GM23248 (cell line): Measurements from ENCODE around the gene USF2. TPM values are rescaled to one million over a fixed set of nuclear protein-coding genes. Genes with fewer than 3 reads are reported as not detected.

Experiments
- DNase-seq: peaks from one replicate; pipeline ENCODE4 v3.0.0-alpha.2; 2015
- H2AFZ ChIP-seq: fragments of 200-600 bp; sonication (generic); 2 replicates; pipeline ENCODE4 v1.6.1; 2016; ENCODE audit warnings: antibody characterized with exemption
- H3F3A ChIP-seq: fragments of 200-600 bp; sonication (generic); 2 replicates; pipeline ENCODE4 v1.6.1; 2016; ENCODE audit warnings: mild to moderate bottlenecking, antibody characterized with exemption, mixed run types; ENCODE audit not compliant: insufficient read depth
- H3K27ac ChIP-seq: fragments of 200-600 bp; sonication (generic); 2 replicates; pipeline ENCODE4 v1.5.1; 2016; ENCODE audit warnings: mild to moderate bottlenecking
- H3K27me3 ChIP-seq: fragments of 200-600 bp; sonication (generic); replicated peaks from 2 replicates; pipeline ENCODE4 v1.6.1; 2016; ENCODE audit warnings: mild to moderate bottlenecking; ENCODE audit not compliant: insufficient read depth
- H3K36me3 ChIP-seq: fragments of 200-600 bp; sonication (generic); 2 replicates; pipeline ENCODE4 v1.6.1; 2016; ENCODE audit warnings: low read depth, mild to moderate bottlenecking
- H3K4me1 ChIP-seq: fragments of 200-600 bp; sonication (generic); 2 replicates; pipeline ENCODE4 v1.6.1; 2016; ENCODE audit warnings: mild to moderate bottlenecking; ENCODE audit not compliant: insufficient read depth
- H3K4me2 ChIP-seq: fragments of 200-600 bp; sonication (generic); one replicate; pipeline ENCODE4 v1.6.1; 2016; ENCODE audit warnings: mild to moderate bottlenecking; ENCODE audit not compliant: unreplicated experiment
- H3K4me3 ChIP-seq: fragments of 200-600 bp; sonication (generic); 2 replicates; pipeline ENCODE4 v1.5.1; 2016; ENCODE audit warnings: mild to moderate bottlenecking
- H3K79me2 ChIP-seq: fragments of 200-600 bp; sonication (generic); 2 replicates; pipeline ENCODE4 v1.6.1; 2016; ENCODE audit warnings: mild to moderate bottlenecking; ENCODE audit not compliant: insufficient read depth
- H3K9ac ChIP-seq: fragments of 200-600 bp; sonication (generic); 2 replicates; pipeline ENCODE4 v1.6.1; 2016; ENCODE audit warnings: mild to moderate bottlenecking
- H3K9me2 ChIP-seq: fragments of 200-600 bp; sonication (generic); 2 replicates; pipeline ENCODE4 v1.6.1; 2016; ENCODE audit warnings: mixed run types, mild to moderate bottlenecking, moderate library complexity; ENCODE audit not compliant: insufficient read depth
- H3K9me3 ChIP-seq: fragments of 200-600 bp; sonication (generic); one replicate; pipeline ENCODE4 v1.6.1; 2017; ENCODE audit warnings: low read depth
- H4K20me1 ChIP-seq: fragments of 200-600 bp; sonication (generic); 2 replicates; pipeline ENCODE4 v1.6.0; 2016; ENCODE audit not compliant: insufficient read depth
- EZH2 ChIP-seq: fragments of 200-600 bp; sonication (generic); IDR thresholded peaks from 2 replicates; pipeline ENCODE4 v1.6.1; 2018; ENCODE audit warnings: antibody characterized with exemption, mild to moderate bottlenecking; ENCODE audit not compliant: insufficient read depth, poor library complexity, severe bottlenecking
- EZH2phosphoT487 ChIP-seq: fragments of 200-600 bp; sonication (generic); IDR thresholded peaks from 2 replicates; pipeline ENCODE4 v1.6.1; 2018; ENCODE audit warnings: antibody characterized with exemption, moderate library complexity, mild to moderate bottlenecking, low read depth; ENCODE audit not compliant: insufficient read depth
- WGBS, 2 experiments: methylation state at CpG; one replicate each; pipeline ENCODE4 v1.1.6; 2015 to 2017; ENCODE audit warnings: low lambda C conversion rate in 2 of 2, low coverage in 1 of 2; ENCODE audit errors: missing lambda C conversion rate in 2 of 2; 5-methylcytosine and 5-hydroxymethylcytosine counted together
- in situ Hi-C: fragments of 300-500 bp; cut with MboI; formaldehyde crosslinking; loops from 2 replicates; pipeline ENCODE4 v1.15.0; 2020
- polyA plus RNA-seq: library from polyadenylated mRNA; unstranded; fragments of >200 nt; fragmentation: Nextera tagmentation; extraction: Ambion mirVana; gene quantifications from 2 replicates; pipeline ENCODE4 v1.2.1, GENCODE V29; 2016
- total RNA-seq: library from RNA; depleted of rRNA; stranded (reverse); fragments of >200 nt; shearing (Covaris generic); gene quantifications from 2 replicates; pipeline ENCODE4 v1.2.3, GENCODE V29; 2014

USF2 gene
- total and polyA plus RNA-seq, 2 experiments from 2014 or later = 10.4 to 64.6 TPM

GRCh38 chr19:35293808-35294207, 25.0 kb downstream of the USF2 start:
- peaks cover 8% of the 10 kb centered on the region; the same call in 1 of the 2 replicates for H3K4me1 ChIP-seq
- 12 to 19% methylated on average over 6 to 17 of the region's 17 CpGs for WGBS, 2 experiments
- TF ChIP-seq EZH2 = no peak
- TF ChIP-seq EZH2phosphoT487 = no peak
- H3K79me2 ChIP-seq = no peaks in the 10 kb centered on the region
- no peaks in the 10 kb centered on the region for H4K20me1 ChIP-seq
- DNase-seq = no peak
- no peaks in the 10 kb centered on the region for H3F3A ChIP-seq
- H3K9me3 ChIP-seq = no peaks in the 10 kb centered on the region
- no peak overlapping the region for H2AFZ ChIP-seq
- no peaks in the 10 kb centered on the region for H3K36me3 ChIP-seq
- H3K4me3 ChIP-seq = no peak overlapping the region
- in situ Hi-C loops = no loop called here
- H3K4me2 ChIP-seq = no peak overlapping the region
- H3K9ac ChIP-seq = no peak overlapping the region
- H3K27ac ChIP-seq = no peak overlapping the region
- H3K27me3 ChIP-seq = peaks cover 32% of the 10 kb centered on the region
- H3K9me2 ChIP-seq = no peaks in the 10 kb centered on the region

GRCh38 chr19:35294328-35294727, 25.6 kb downstream of the USF2 start:
- Histone ChIP-seq H3K9me3 (no peaks in the 10 kb centered on the region), H3K9ac (no peak overlapping the region), H3K4me3 (no peak overlapping the region), H3K27ac (no peak overlapping the region), H3K4me2 (no peak overlapping the region), H3F3A (no peaks in the 10 kb centered on the region), H4K20me1 (no peaks in the 10 kb centered on the region), H3K9me2 (no peaks in the 10 kb centered on the region), H3K79me2 (no peaks in the 10 kb centered on the region), H2AFZ (no peak overlapping the region), H3K27me3 (peaks cover 32% of the 10 kb centered on the region), H3K36me3 (no peaks in the 10 kb centered on the region), H3K4me1 (peaks cover 8% of the 10 kb centered on the region; the same call in 1 of the 2 replicates)
- peak; percentile 29 for DNase-seq
- in situ Hi-C loops = no loop called here
- no peak for TF ChIP-seq EZH2phosphoT487
- no peak for TF ChIP-seq EZH2
- 44 to 45% methylated on average over 3 of the region's 3 CpGs for WGBS, 2 experiments

- no peaks in the 10 kb centered on the region for H3K9me3 ChIP-seq
- no peak overlapping the region for H3K4me2 ChIP-seq
- DNase-seq = peak; percentile 47
- peaks cover 32% of the 10 kb centered on the region for H3K27me3 ChIP-seq
- no peaks in the 10 kb centered on the region for H3F3A ChIP-seq
- no peak overlapping the region for H3K9ac ChIP-seq
- no peaks in the 10 kb centered on the region for H3K9me2 ChIP-seq
- 37 to 38% methylated on average over 22 to 25 of the region's 25 CpGs for WGBS, 2 experiments
- peaks cover 8% of the 10 kb centered on the region; the same call in 1 of the 2 replicates for H3K4me1 ChIP-seq
- TF ChIP-seq EZH2phosphoT487 (no peak), EZH2 (no peak)
- no peak overlapping the region for H3K27ac ChIP-seq
- no peaks in the 10 kb centered on the region for H3K79me2 ChIP-seq
- no peak overlapping the region for H3K4me3 ChIP-seq
- no peaks in the 10 kb centered on the region for H4K20me1 ChIP-seq
- no peaks in the 10 kb centered on the region for H3K36me3 ChIP-seq
- no peak overlapping the region for H2AFZ ChIP-seq
- in situ Hi-C loops = no loop called here
These were observed 26.4 kb downstream of the USF2 start for GRCh38 chr19:35294859-35295791.

- Histone ChIP-seq H4K20me1 (no peaks in the 10 kb centered on the region), H3K4me2 (no peak overlapping the region), H3K36me3 (no peaks in the 10 kb centered on the region), H2AFZ (no peak overlapping the region), H3K79me2 (no peaks in the 10 kb centered on the region), H3K4me1 (peaks cover 8% of the 10 kb centered on the region; the same call in 1 of the 2 replicates), H3K27me3 (peaks cover 32% of the 10 kb centered on the region), H3K9me3 (no peaks in the 10 kb centered on the region), H3K9me2 (no peaks in the 10 kb centered on the region), H3F3A (no peaks in the 10 kb centered on the region), H3K9ac (no peak overlapping the region), H3K4me3 (no peak overlapping the region), H3K27ac (no peak overlapping the region)
- DNase-seq = no peak
- in situ Hi-C loops = no loop called here
- TF ChIP-seq EZH2 (no peak), EZH2phosphoT487 (no peak)
- WGBS, 2 experiments = 60 to 63% methylated on average over 21 to 24 of the region's 24 CpGs
These were observed 27.2 kb downstream of the USF2 start for GRCh38 chr19:35295792-35296462.
